ENCODE measurements around the gene GPC5. TPM values are rescaled to one million over a fixed set of nuclear protein-coding genes. Genes with fewer than 3 reads are reported as not detected.

Gene GPC5
- total RNA-seq, 1 donor from 2014 or later = 8.7 TPM

DNA sequence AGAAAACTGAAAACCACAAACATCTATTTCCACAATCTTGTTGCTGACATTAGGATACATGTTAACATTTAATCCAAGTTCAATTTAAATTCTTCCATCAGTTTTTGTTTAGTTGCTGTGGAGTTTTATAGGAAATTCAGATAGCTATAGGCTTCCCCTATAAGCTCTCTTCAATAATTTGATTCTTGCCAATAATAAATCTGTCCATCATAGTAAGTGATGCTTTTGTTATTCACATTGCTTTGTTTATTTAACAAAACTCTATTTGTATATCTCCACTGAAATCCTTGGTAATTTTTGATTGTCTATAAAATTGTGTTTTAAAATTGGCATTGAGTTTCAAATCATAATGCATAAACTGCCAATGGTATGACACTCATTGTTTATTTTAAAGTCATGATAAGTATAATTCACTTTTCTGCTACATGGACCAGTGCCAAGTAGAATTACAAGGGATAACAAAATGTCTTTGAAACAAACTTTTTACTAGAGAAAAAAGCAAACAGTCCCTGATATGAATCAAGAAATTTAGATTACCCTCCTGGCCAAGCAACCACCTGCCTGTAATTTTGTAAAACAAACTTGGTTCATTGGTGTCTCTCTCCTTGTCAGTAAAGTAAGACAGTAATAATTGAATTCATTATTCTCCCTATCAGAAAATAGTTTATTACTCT lies 1250.9 kb downstream of the GPC5 start:
- H3K36me3 ChIP-seq = no peaks in the 10 kb centered on the region
- TF ChIP-seq, protein P1, sequence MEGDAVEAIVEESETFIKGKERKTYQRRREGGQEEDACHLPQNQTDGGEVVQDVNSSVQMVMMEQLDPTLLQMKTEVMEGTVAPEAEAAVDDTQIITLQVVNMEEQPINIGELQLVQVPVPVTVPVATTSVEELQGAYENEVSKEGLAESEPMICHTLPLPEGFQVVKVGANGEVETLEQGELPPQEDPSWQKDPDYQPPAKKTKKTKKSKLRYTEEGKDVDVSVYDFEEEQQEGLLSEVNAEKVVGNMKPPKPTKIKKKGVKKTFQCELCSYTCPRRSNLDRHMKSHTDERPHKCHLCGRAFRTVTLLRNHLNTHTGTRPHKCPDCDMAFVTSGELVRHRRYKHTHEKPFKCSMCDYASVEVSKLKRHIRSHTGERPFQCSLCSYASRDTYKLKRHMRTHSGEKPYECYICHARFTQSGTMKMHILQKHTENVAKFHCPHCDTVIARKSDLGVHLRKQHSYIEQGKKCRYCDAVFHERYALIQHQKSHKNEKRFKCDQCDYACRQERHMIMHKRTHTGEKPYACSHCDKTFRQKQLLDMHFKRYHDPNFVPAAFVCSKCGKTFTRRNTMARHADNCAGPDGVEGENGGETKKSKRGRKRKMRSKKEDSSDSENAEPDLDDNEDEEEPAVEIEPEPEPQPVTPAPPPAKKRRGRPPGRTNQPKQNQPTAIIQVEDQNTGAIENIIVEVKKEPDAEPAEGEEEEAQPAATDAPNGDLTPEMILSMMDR (IDR thresholded peaks at IDR 0.05) = no peak

DNA sequence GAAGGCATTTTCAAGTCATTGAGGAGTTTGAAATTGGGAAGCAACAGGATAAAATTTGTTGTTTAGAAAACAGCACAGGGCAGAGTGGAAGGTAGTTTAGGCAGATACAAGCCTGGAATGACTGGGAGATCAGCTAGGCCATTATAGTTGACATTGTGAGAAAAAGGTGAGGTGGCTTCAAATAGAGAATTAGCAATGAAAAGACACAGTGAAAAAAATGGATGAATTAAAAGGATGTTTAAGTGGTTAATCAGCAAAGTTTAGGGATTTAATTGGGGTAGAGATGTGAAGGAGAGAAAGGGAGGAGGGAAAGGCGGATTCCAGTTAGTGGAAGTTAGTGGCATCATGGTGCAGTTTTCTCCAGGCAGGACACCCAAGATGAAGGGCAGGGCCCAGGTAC lies 1257.7 kb downstream of the GPC5 start:
- intact Hi-C loops (cut with DNase I) = no loop called here
- no peak overlapping the region for H3K27ac ChIP-seq
- ATAC-seq = no peak

More for the DNA sequence above, 1250.9 kb downstream of the GPC5 start:
- no peak for DNase-seq
- Histone ChIP-seq H3K27ac (no peak overlapping the region), H3K4me1 (no peaks in the 10 kb centered on the region), H3K4me3 (no peak overlapping the region), H3K27me3 (ENCODE audit: low read depth) (no peaks in the 10 kb centered on the region), H3K9me3 (no peaks in the 10 kb centered on the region)
- no peak for ATAC-seq
- intact Hi-C loops (cut with DNase I) = no loop called here

DNA sequence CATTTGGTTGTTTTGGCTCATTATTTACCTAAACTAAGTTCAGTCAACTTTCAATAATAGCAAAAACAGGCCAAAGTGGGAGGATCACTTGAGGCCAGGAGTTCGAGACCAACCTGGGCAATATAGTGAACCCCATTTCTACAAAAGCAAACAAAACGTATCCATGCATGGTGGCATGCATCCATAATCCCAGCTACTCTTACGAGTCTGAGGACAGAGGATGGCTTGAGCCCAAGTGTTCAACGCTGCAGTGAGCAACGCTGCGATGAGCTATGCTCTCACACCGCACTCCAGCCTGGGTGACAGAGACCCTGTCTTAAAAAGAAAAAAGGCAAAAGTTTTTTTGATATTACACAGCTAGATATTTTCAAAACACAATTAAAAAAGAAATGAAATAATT lies 1258.2 kb downstream of the GPC5 start:
- DNase-seq (no peak), ATAC-seq (no peak)
- no peaks in the 10 kb centered on the region for H3K36me3 ChIP-seq
- intact Hi-C loops (cut with DNase I) = no loop called here
- H3K4me3 ChIP-seq = no peak overlapping the region
- no peaks in the 10 kb centered on the region for H3K4me1 ChIP-seq
- TF ChIP-seq, protein P1 (IDR thresholded peaks at IDR 0.05) = no peak
- no peaks in the 10 kb centered on the region for H3K27me3 ChIP-seq (ENCODE audit: low read depth)
- no peak overlapping the region for H3K27ac ChIP-seq
- H3K9me3 ChIP-seq = no peaks in the 10 kb centered on the region

More for the DNA sequence above, 1257.7 kb downstream of the GPC5 start:
- no peaks in the 10 kb centered on the region for H3K36me3 ChIP-seq
- no peaks in the 10 kb centered on the region for H3K9me3 ChIP-seq
- H3K4me1 ChIP-seq = no peaks in the 10 kb centered on the region
- no peak overlapping the region for H3K4me3 ChIP-seq
- no peak for DNase-seq
- TF ChIP-seq, protein P1 (IDR thresholded peaks at IDR 0.05) = no peak
- no peaks in the 10 kb centered on the region for H3K27me3 ChIP-seq (ENCODE audit: low read depth)

DNA sequence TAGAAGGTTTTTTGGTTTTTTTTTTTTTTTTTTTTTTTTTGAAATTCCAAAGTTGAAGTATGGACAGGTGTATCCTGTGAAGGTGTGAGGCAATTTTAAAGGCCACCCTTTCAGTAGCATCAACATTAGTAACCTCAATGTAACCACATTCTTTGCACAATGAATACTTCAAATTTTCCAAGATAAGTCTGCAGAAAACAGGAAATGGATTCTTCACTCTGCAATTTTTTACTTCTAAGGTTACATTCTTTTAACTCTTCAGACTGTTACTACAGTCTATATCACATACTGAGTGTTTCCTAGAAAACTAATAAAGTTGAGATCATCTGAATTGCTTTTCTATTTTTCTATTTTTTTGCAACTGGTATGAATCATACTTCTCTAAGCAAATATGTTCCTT lies 1259.1 kb downstream of the GPC5 start:
- Histone ChIP-seq H3K4me3 (no peak overlapping the region), H3K9me3 (no peaks in the 10 kb centered on the region), H3K27me3 (ENCODE audit: low read depth) (no peaks in the 10 kb centered on the region), H3K36me3 (no peaks in the 10 kb centered on the region), H3K27ac (no peak overlapping the region), H3K4me1 (no peaks in the 10 kb centered on the region)
- DNase-seq (no peak), ATAC-seq (no peak)
- intact Hi-C loops (cut with DNase I) = no loop called here
- TF ChIP-seq, protein P1 (IDR thresholded peaks at IDR 0.05) = no peak

DNA sequence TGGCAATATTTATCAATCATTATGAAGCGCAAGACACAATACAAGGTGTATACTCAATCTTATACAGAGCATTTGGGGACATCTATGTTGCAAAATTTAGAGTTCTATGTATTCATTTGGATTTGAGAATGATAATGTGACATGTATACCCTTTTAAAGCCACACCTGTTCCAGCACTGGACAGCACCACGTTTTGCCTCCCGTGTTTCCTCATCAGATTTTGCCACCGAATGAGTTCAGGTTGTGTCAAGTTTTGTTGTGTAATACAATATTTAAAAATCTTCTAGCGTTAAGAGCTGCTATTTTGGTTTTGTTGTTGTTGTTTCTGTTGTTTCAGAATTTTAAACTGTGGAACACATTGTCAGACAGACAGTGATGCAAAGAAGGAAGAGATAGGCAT lies 1259.9 kb downstream of the GPC5 start:
- intact Hi-C loops (cut with DNase I) = no loop called here
- DNase-seq (no peak), ATAC-seq (no peak)
- no peak overlapping the region for H3K4me3 ChIP-seq
- no peak overlapping the region for H3K27ac ChIP-seq
- H3K4me1 ChIP-seq = no peaks in the 10 kb centered on the region
- TF ChIP-seq, protein P1 (IDR thresholded peaks at IDR 0.05) = no peak
- H3K36me3 ChIP-seq = no peaks in the 10 kb centered on the region
- no peaks in the 10 kb centered on the region for H3K27me3 ChIP-seq (ENCODE audit: low read depth)
- no peaks in the 10 kb centered on the region for H3K9me3 ChIP-seq
